Muscle layer of colon (tissue), 2 donors: ENCODE results near the gene BRAF.
"Not testable (repeated sequence)": the region's sequence is repeated elsewhere in the genome, so short reads cannot be mapped to it uniquely, and the experiment has no call there.

Experiments used
- H3K27ac ChIP-seq: one replicate; pipeline ENCODE4 v1.7.0; 2013; ENCODE audit warnings: low read depth, mild to moderate bottlenecking, low read length, moderate library complexity
- H3K27me3 ChIP-seq, 2 donors: one replicate each; pipeline ENCODE4 v1.7.0; 2013; ENCODE audit warnings: low read length in 2 of 2, mild to moderate bottlenecking in 2 of 2; ENCODE audit not compliant: insufficient read depth in 2 of 2, control insufficient read depth in 1 of 2
- H3K36me3 ChIP-seq: one replicate; pipeline ENCODE4 v1.7.0; 2013; ENCODE audit warnings: mild to moderate bottlenecking, low read length; ENCODE audit not compliant: insufficient read depth
- H3K4me1 ChIP-seq: one replicate; pipeline ENCODE4 v1.7.0; 2013; ENCODE audit warnings: mild to moderate bottlenecking, low read length; ENCODE audit not compliant: insufficient read depth
- H3K4me3 ChIP-seq, 2 donors: one replicate each; pipeline ENCODE4 v1.7.0; 2013; ENCODE audit warnings: low read length in 2 of 2, low read depth in 1 of 2, mild to moderate bottlenecking in 1 of 2, moderate library complexity in 1 of 2
- H3K9ac ChIP-seq: one replicate; pipeline ENCODE4 v1.7.0; 2013; ENCODE audit warnings: low read length
- H3K9me3 ChIP-seq: one replicate; pipeline ENCODE4 v1.7.0; 2013; ENCODE audit warnings: mild to moderate bottlenecking, low read length
- donor health status: abdominal sarcoma.
- donor health status: Adenocarcinoma of cecum.

The BRAF gene

GRCh38 chr7:140724706-140725105, 200.0 kb downstream of the BRAF start:
- H3K36me3 ChIP-seq: peaks cover 5% of the 10 kb centered on the region
- no peak overlapping the region for H3K4me3 ChIP-seq
- H3K27ac ChIP-seq: no peak overlapping the region
- no peaks in the 10 kb centered on the region for H3K27me3 ChIP-seq
- H3K4me1 ChIP-seq: no peaks in the 10 kb centered on the region
- H3K9me3 ChIP-seq: no peaks in the 10 kb centered on the region
- no peak overlapping the region for H3K9ac ChIP-seq

GRCh38 chr7:140723574-140723973, 201.2 kb downstream of the BRAF start:
- H3K4me3 ChIP-seq: no peak overlapping the region
- no peaks in the 10 kb centered on the region for H3K27me3 ChIP-seq
- peaks cover 5% of the 10 kb centered on the region for H3K36me3 ChIP-seq
- no peaks in the 10 kb centered on the region for H3K4me1 ChIP-seq
- no peaks in the 10 kb centered on the region for H3K9me3 ChIP-seq
- no peak overlapping the region for H3K9ac ChIP-seq
- H3K27ac ChIP-seq: no peak overlapping the region

GRCh38 chr7:140723006-140723405, 201.7 kb downstream of the BRAF start:
- peaks cover 5% of the 10 kb centered on the region for H3K36me3 ChIP-seq
- no peak overlapping the region for H3K4me3 ChIP-seq
- no peak overlapping the region for H3K27ac ChIP-seq
- H3K4me1 ChIP-seq: no peaks in the 10 kb centered on the region
- no peaks in the 10 kb centered on the region for H3K9me3 ChIP-seq
- no peak overlapping the region for H3K9ac ChIP-seq
- H3K27me3 ChIP-seq: no peaks in the 10 kb centered on the region

- Histone ChIP-seq H3K27me3 (no peaks in the 10 kb centered on the region), H3K9ac (no peak overlapping the region), H3K4me3 (no peak overlapping the region), H3K27ac (no peak overlapping the region), H3K4me1 (no peaks in the 10 kb centered on the region), H3K9me3 (no peaks in the 10 kb centered on the region), H3K36me3 (peaks cover 5% of the 10 kb centered on the region)
Observed at GRCh38 chr7:140722254-140722653, 202.5 kb downstream of the BRAF start.

- no peak overlapping the region for H3K27ac ChIP-seq
- no peaks in the 10 kb centered on the region for H3K9me3 ChIP-seq
- no peaks in the 10 kb centered on the region for H3K4me1 ChIP-seq
- H3K36me3 ChIP-seq: peaks cover 10% of the 10 kb centered on the region
- H3K9ac ChIP-seq: no peak overlapping the region
- no peaks in the 10 kb centered on the region for H3K27me3 ChIP-seq
- no peak overlapping the region for H3K4me3 ChIP-seq
Observed at GRCh38 chr7:140719721-140720120, 205.0 kb downstream of the BRAF start.

GRCh38 chr7:140714331-140715040, 210.2 kb downstream of the BRAF start:
- H3K9ac ChIP-seq: no peak overlapping the region
- no peak overlapping the region for H3K4me3 ChIP-seq
- peaks cover 5% of the 10 kb centered on the region for H3K36me3 ChIP-seq
- H3K27me3 ChIP-seq: no peaks in the 10 kb centered on the region
- H3K4me1 ChIP-seq: no peaks in the 10 kb centered on the region
- no peaks in the 10 kb centered on the region for H3K9me3 ChIP-seq
- H3K27ac ChIP-seq: no peak overlapping the region

- H3K9ac ChIP-seq, H3K27ac ChIP-seq, H3K27me3 ChIP-seq, H3K4me1 ChIP-seq, H3K4me3 ChIP-seq, H3K9me3 ChIP-seq, H3K36me3 ChIP-seq: not testable (repeated sequence)
Observed at GRCh38 chr7:140712392-140712791, 212.3 kb downstream of the BRAF start.

- H3K4me3 ChIP-seq, H3K9ac ChIP-seq, H3K4me1 ChIP-seq, H3K27ac ChIP-seq, H3K9me3 ChIP-seq, H3K27me3 ChIP-seq: not testable (repeated sequence)
- peaks cover 23% of the 10 kb centered on the region for H3K36me3 ChIP-seq
Observed at GRCh38 chr7:140708764-140709163, 216.0 kb downstream of the BRAF start.

- Histone ChIP-seq H3K4me1 (no peaks in the 10 kb centered on the region), H3K9me3 (no peaks in the 10 kb centered on the region), H3K36me3 (peaks cover 23% of the 10 kb centered on the region), H3K27ac (no peak overlapping the region), H3K27me3 (no peaks in the 10 kb centered on the region), H3K9ac (no peak overlapping the region), H3K4me3 (no peak overlapping the region)
Observed at GRCh38 chr7:140707132-140707531, 217.6 kb downstream of the BRAF start.

GRCh38 chr7:140704205-140704604, 220.5 kb downstream of the BRAF start:
- no peaks in the 10 kb centered on the region for H3K27me3 ChIP-seq
- H3K27ac ChIP-seq: no peak overlapping the region
- no peak overlapping the region for H3K4me3 ChIP-seq
- no peak overlapping the region for H3K9ac ChIP-seq
- H3K9me3 ChIP-seq: no peaks in the 10 kb centered on the region
- H3K36me3 ChIP-seq: peaks cover 23% of the 10 kb centered on the region
- H3K4me1 ChIP-seq: no peaks in the 10 kb centered on the region

- Histone ChIP-seq H3K9ac (no peak overlapping the region), H3K27me3 (no peaks in the 10 kb centered on the region), H3K9me3 (no peaks in the 10 kb centered on the region), H3K36me3 (peaks cover 23% of the 10 kb centered on the region), H3K4me3 (no peak overlapping the region), H3K27ac (no peak overlapping the region), H3K4me1 (peaks cover 9% of the 10 kb centered on the region)
Observed at GRCh38 chr7:140702774-140703173, 222.0 kb downstream of the BRAF start.

- no peaks in the 10 kb centered on the region for H3K36me3 ChIP-seq
- no peak overlapping the region for H3K27ac ChIP-seq
- peak overlapping the region in 1 of 2 donors; percentile 7 for H3K4me3 ChIP-seq
- H3K27me3 ChIP-seq: no peaks in the 10 kb centered on the region
- no peaks in the 10 kb centered on the region for H3K9me3 ChIP-seq
- H3K4me1 ChIP-seq: peaks cover 19% of the 10 kb centered on the region
- no peak overlapping the region for H3K9ac ChIP-seq
Observed at GRCh38 chr7:140698477-140698876, 226.3 kb downstream of the BRAF start.
